ENCODE measurements around the gene STRAP. TPM values are rescaled to one million over a fixed set of nuclear protein-coding genes. Genes with fewer than 3 reads are reported as not detected.
"Not testable (repeated sequence)": the region's sequence is repeated elsewhere in the genome, so short reads cannot be mapped to it uniquely, and the experiment has no call there.

STRAP gene
- total RNA-seq, 1 donor from 2014 or later, result 138 TPM

DNA sequence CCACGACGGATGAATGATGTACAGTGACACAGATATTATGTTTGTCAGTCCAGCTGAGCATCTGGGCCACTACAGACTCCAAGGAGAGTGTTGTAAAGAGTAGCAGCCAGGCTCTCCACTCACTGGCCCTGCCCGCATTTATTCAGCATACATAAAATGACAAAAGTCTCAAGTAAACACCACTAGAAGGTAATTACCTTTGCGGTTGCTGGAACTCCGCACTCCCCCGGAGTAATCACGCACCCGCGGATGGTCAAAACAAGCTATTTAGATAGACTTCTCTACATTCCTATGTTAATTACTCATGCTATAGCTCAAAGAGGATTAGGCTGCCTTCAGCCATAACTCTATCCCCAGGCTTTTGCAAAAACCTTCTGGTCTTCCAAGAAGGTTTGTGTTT is 18.8 kb upstream of the STRAP start:
- H3K4me1 Mint-ChIP-seq (ENCODE audit: unreplicated experiment), result peaks cover 8% of the 10 kb centered on the region
- H3K4me3 Mint-ChIP-seq (ENCODE audit: unreplicated experiment), result no peak overlapping the region
- no peak for DNase-seq (ENCODE audit: low spot score)
- TF ChIP-seq, protein P1, sequence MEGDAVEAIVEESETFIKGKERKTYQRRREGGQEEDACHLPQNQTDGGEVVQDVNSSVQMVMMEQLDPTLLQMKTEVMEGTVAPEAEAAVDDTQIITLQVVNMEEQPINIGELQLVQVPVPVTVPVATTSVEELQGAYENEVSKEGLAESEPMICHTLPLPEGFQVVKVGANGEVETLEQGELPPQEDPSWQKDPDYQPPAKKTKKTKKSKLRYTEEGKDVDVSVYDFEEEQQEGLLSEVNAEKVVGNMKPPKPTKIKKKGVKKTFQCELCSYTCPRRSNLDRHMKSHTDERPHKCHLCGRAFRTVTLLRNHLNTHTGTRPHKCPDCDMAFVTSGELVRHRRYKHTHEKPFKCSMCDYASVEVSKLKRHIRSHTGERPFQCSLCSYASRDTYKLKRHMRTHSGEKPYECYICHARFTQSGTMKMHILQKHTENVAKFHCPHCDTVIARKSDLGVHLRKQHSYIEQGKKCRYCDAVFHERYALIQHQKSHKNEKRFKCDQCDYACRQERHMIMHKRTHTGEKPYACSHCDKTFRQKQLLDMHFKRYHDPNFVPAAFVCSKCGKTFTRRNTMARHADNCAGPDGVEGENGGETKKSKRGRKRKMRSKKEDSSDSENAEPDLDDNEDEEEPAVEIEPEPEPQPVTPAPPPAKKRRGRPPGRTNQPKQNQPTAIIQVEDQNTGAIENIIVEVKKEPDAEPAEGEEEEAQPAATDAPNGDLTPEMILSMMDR (IDR thresholded peaks at IDR 0.05; ENCODE audit: unreplicated experiment), result no peak
- no peak overlapping the region for H3K27ac Mint-ChIP-seq (ENCODE audit: unreplicated experiment)
- H3K36me3 Mint-ChIP-seq (ENCODE audit: low read depth, unreplicated experiment), result no peaks in the 10 kb centered on the region
- no peaks in the 10 kb centered on the region for H3K27me3 Mint-ChIP-seq (ENCODE audit: unreplicated experiment)
- no peaks in the 10 kb centered on the region for H3K9me3 Mint-ChIP-seq (ENCODE audit: unreplicated experiment)

DNA sequence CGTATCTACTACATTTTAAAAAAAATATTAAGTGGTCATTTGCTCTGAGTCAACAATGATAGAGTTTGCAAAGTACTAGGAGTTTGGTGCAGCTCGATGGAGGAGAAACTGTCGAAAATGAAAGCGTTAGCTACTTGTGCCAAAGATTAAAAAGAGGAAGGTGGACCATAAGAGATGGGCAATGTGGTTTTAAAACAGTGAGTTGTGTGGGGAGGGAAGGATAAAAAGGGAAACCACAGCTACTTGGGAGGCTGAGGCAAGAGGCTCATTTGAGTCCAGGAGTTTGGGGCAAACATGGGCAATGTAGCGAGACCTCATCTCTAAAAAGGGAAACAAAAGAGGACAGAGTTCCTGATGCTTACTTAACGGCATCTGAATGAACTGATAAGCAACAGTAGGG is 18.2 kb upstream of the STRAP start:
- H3K27ac Mint-ChIP-seq (ENCODE audit: unreplicated experiment), result no peak overlapping the region
- H3K9me3 Mint-ChIP-seq (ENCODE audit: unreplicated experiment), result no peaks in the 10 kb centered on the region
- no peak overlapping the region for H3K4me3 Mint-ChIP-seq (ENCODE audit: unreplicated experiment)
- DNase-seq (ENCODE audit: low spot score), result no peak
- H3K27me3 Mint-ChIP-seq (ENCODE audit: unreplicated experiment), result no peaks in the 10 kb centered on the region
- H3K36me3 Mint-ChIP-seq (ENCODE audit: low read depth, unreplicated experiment), result no peaks in the 10 kb centered on the region
- TF ChIP-seq, protein P1 (IDR thresholded peaks at IDR 0.05; ENCODE audit: unreplicated experiment), result no peak
- H3K4me1 Mint-ChIP-seq (ENCODE audit: unreplicated experiment), result peaks cover 2% of the 10 kb centered on the region

DNA sequence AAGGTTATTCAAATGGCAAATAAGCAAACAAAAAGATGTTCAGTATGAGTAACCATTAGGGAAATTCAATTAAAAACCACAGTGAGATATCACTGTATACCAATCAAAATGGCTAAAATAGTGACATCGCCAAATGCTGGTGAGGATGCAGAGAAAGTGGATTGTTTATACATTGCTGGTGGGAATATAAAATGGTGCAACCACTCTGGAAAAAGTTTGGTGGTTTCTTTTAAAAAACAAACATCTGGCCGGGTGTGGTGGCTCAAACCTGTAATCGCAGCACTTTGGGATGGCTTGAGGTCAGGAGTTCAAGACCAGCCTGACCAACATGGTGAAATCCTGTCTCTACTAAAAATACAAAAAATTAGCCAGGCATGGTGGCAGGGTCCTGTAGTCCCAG is 14.0 kb upstream of the STRAP start:
- Mint-ChIP-seq H3K9me3 (ENCODE audit: unreplicated experiment) (no peaks in the 10 kb centered on the region), H3K4me3 (ENCODE audit: unreplicated experiment) (no peak overlapping the region), H3K36me3 (ENCODE audit: low read depth, unreplicated experiment) (no peaks in the 10 kb centered on the region), H3K4me1 (ENCODE audit: unreplicated experiment) (peaks cover 2% of the 10 kb centered on the region), H3K27ac (ENCODE audit: unreplicated experiment) (no peak overlapping the region), H3K27me3 (ENCODE audit: unreplicated experiment) (no peaks in the 10 kb centered on the region)
- TF ChIP-seq, protein P1 (IDR thresholded peaks at IDR 0.05; ENCODE audit: unreplicated experiment), result no peak
- DNase-seq (ENCODE audit: low spot score), result no peak

DNA sequence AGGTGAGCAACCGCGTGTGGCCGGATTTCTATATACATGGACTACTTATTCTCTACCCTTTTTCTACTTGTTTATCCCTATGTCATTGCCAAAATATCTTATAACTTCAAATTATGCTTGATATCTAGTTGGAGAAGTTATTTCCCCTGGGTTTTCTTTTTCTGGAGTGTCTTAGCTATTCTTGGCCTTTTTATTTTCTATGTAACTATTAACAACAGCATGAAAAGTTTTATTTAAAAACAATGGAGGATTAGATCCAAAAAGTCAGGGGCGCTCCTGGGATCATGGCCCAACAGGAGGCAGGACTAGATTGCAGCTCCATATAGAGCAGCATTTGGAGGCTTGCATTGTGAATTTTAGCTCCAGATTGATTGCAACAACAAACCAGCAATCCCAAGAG is 8.6 kb upstream of the STRAP start:
- Mint-ChIP-seq H3K4me1 (ENCODE audit: unreplicated experiment) (peaks cover 4% of the 10 kb centered on the region), H3K36me3 (ENCODE audit: low read depth, unreplicated experiment) (peaks cover 3% of the 10 kb centered on the region), H3K27me3 (ENCODE audit: unreplicated experiment) (peaks cover 5% of the 10 kb centered on the region), H3K27ac (ENCODE audit: unreplicated experiment) (no peak overlapping the region), H3K9me3 (ENCODE audit: unreplicated experiment) (no peaks in the 10 kb centered on the region), H3K4me3 (ENCODE audit: unreplicated experiment) (no peak overlapping the region)
- TF ChIP-seq, protein P1 (IDR thresholded peaks at IDR 0.05; ENCODE audit: unreplicated experiment), result no peak
- no peak for DNase-seq (ENCODE audit: low spot score)

DNA sequence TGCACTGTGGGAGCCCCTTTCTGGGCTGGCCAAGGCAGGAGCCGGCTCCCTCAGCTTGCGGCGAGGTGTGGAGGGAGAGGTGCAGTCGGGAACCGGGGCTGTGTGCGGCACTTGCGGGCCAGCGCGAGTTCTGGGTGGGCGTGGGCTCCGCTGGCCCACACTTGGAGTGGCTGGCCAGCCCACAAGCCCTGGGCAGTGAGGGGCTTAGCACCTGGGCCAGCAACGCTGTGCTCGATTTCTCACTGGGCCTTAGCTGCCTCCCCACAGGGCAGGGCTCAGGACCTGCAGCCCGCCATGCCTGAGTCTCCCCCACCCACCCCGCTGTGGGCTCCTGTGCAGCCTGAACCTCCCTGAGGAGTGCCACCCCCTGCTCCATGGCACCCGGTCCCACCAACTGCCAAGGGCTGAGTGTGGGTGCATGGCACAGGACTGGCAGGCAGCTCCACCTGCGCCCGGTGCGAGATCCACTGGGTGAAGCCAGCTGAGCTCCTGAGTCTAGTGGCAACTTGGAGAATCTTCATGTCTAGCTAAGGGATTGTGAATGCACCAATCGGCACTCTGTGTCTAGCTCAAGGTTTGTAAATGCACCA is 7.5 kb upstream of the STRAP start:
- not testable (repeated sequence) for H3K27me3 Mint-ChIP-seq (ENCODE audit: unreplicated experiment); H3K4me1 Mint-ChIP-seq (ENCODE audit: unreplicated experiment); DNase-seq (ENCODE audit: low spot score); H3K36me3 Mint-ChIP-seq (ENCODE audit: low read depth, unreplicated experiment); H3K27ac Mint-ChIP-seq (ENCODE audit: unreplicated experiment); H3K4me3 Mint-ChIP-seq (ENCODE audit: unreplicated experiment); H3K9me3 Mint-ChIP-seq (ENCODE audit: unreplicated experiment)
